HG02798 (cell line): ENCODE results near the gene CD248.
A peak's percentile ranks its signal among the peaks of the same experiment; 100 is the strongest.

Experiments
- ATAC-seq: cut with Tn5 transposase; IDR thresholded peaks from one replicate; pipeline ENCODE4 v1.9.1; 2021; ENCODE audit warnings: mild to moderate bottlenecking; ENCODE audit not compliant: unreplicated experiment, poor library complexity

The CD248 gene

GRCh38 chr11:66291706-66292542, 24.9 kb downstream of the CD248 start, which contains the start of gene TMEM151A:
TSS of gene TMEM151A (plus strand) at chr11:66291894. CDS start at chr11:66292014, 120 bp downstream.
- no peak for ATAC-seq

- no peak for ATAC-seq
These were observed 25.5 kb downstream of the CD248 start for GRCh38 chr11:66291303-66291705.

GRCh38 chr11:66290330-66290621, 26.6 kb downstream of the CD248 start:
- no peak for ATAC-seq

GRCh38 chr11:66289548-66290329, 27.1 kb downstream of the CD248 start:
- peak; percentile 34 for ATAC-seq

GRCh38 chr11:66288671-66289547, 27.9 kb downstream of the CD248 start, which contains the start of gene YIF1A:
TSS of gene YIF1A (minus strand) at chr11:66289143. CDS start at chr11:66288985, 158 bp downstream.
- ATAC-seq = peak; percentile 93

GRCh38 chr11:66287889-66288670, 28.8 kb downstream of the CD248 start:
- ATAC-seq = no peak

GRCh38 chr11:66287211-66287888, 29.5 kb downstream of the CD248 start:
- no peak for ATAC-seq

- no peak for ATAC-seq
These were observed 30.1 kb downstream of the CD248 start for GRCh38 chr11:66286699-66287098.

- ATAC-seq = no peak
These were observed 31.4 kb downstream of the CD248 start for GRCh38 chr11:66285250-66285947.

GRCh38 chr11:66284526-66285078, 32.2 kb downstream of the CD248 start:
- no peak for ATAC-seq

GRCh38 chr11:66283461-66284105, 33.3 kb downstream of the CD248 start:
- no peak for ATAC-seq

GRCh38 chr11:66282468-66283455, 34.1 kb downstream of the CD248 start:
- ATAC-seq = peak; percentile 90

- no peak for ATAC-seq
These were observed 34.9 kb downstream of the CD248 start for GRCh38 chr11:66281776-66282467.

- ATAC-seq = no peak
These were observed 35.8 kb downstream of the CD248 start for GRCh38 chr11:66281001-66281400.

GRCh38 chr11:66280428-66280827, 36.4 kb downstream of the CD248 start:
- ATAC-seq = no peak

GRCh38 chr11:66279092-66279734, 37.6 kb downstream of the CD248 start:
- ATAC-seq = no peak
